GM19455 (cell line): ENCODE results near the gene KANSL1.
"Not testable (repeated sequence)": the region's sequence is repeated elsewhere in the genome, so short reads cannot be mapped to it uniquely, and the experiment has no call there.

Experiments used
- ATAC-seq: cut with Tn5 transposase; IDR thresholded peaks from one replicate; pipeline ENCODE4 v1.9.1; 2021; ENCODE audit not compliant: unreplicated experiment

KANSL1 gene

DNA sequence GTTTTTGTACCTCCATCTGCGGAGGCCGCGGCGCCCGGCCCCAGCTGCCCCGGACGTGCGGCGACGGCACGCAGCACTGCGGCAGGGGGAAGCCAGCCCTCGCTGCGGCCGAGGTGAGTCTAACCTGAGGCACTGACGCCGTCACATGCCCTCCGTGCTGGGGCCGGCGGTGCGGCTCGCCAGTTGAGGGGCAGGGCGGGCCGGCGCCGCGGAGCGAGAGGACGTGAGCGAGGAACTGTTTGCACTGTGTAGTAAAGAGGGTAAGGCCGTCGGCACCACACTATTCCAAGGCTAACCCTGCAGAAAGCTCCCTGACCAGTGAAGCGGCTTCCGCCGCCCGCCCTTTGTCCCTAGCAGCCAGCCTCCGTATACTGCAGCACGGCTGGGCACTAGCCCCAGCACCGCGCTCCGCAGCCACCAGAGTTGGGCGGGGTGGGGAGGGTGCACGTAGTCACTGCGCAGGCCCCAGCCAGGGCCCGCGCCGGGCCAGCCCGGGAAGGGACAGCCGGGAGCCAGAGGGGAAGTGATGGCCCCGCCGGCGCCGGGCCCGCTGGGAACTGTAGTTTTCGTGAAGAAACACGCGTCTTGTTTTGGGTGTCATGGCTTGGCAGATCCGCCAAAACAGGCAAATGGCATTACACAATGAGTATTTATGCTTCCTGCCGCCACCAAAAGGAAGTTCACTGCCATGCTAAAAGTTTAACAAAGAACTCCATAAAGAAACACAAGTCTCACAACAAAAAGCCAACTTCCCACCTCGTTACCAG is 580 bp upstream of the KANSL1 start:
- ATAC-seq, result peak; percentile 55

DNA sequence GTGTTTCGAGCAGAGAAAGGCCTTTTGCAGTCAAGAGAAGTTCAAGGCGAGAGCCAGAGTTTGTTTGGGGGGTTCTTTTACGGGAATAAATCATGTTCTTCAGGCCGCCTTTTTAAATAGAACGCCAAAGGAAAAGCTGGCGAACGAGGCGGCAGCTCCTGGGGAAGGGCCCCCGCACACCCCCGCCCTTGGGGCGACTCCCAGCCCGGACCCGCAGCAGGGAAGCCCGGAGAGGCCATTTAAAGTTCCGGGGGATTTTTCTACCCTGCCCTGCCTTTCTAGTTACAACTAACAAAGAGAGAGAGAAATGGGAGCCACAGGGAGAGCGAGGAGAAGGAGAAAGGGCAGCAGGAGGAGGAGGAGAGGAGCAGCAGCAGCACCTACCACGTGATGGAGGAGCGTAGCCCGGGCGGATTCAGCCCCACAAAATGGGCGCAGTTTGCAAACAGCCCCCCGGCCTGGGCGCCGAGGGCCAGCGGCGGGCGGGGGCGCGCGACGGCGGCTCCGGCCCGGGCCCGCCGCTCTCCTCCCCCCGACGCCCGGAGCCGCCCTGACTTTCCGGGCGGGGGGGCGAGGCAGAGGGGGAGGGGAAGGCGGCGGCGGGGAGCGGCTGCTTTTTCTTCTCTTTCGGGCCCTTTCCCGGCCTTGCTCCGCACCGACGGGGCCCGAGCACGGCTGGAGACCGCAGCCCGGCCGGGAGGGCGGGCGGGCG is 634 bp downstream of the KANSL1 start:
- peak; percentile 35 for ATAC-seq

DNA sequence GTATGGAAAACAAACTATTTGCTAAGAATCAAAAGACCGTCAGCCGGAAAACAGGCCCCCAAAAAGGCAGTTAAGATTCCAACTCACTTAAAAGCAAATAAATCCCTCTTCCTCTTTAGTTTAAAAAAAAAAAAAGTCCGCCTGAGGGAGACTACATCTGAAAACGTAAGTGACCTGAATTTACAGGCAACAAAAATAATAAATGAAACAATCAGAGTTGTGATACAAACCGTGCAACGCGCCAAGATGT is 1.1 kb downstream of the KANSL1 start:
- no peak for ATAC-seq

GRCh38 chr17:46191322-46192188 is 1.7 kb downstream of the KANSL1 start:
- ATAC-seq, result no peak

DNA sequence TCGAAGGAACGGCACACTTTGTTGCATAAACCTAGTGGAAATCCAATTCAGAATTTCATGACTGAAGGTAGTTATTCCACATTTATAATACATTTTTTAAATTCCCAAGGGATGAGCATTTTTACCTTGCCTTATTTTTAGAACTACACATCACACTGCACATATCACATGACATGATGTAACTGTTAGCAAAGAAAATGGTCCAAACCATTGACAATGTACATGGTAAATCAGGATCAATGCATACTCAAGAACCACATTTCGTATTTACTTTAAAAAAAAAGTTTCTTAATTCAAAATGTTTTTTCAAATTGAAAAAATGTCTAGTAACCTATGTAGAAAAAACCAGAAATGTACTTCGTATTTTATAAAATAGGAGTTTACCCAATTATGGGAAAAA is 2.5 kb downstream of the KANSL1 start:
- no peak for ATAC-seq

- not testable (repeated sequence) for ATAC-seq
These were observed 6.4 kb downstream of the KANSL1 start for GRCh38 chr17:46186827-46187235.

- no peak for ATAC-seq
These were observed 8.5 kb downstream of the KANSL1 start for GRCh38 chr17:46184696-46185095.

DNA sequence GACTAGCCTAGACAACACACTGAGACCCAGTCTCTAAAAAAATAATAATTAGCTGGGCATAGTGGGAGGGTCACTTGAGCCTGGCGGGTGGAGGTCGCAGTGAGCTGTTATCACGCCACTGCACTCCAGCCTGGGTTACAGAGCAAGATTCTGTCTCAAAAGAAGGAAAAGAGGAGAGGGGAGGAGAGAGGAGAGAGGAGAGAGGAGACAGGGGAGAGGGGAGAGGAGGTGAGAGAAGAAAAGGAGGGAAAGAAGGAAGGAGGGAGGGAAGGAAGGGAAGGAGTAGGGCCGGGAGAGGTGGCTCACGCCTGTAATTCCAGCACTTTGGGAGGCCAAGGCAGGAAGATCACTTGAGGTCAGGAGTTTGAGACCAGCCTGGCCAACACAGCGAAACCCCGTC is 9.8 kb downstream of the KANSL1 start:
- ATAC-seq, result not testable (repeated sequence)

DNA sequence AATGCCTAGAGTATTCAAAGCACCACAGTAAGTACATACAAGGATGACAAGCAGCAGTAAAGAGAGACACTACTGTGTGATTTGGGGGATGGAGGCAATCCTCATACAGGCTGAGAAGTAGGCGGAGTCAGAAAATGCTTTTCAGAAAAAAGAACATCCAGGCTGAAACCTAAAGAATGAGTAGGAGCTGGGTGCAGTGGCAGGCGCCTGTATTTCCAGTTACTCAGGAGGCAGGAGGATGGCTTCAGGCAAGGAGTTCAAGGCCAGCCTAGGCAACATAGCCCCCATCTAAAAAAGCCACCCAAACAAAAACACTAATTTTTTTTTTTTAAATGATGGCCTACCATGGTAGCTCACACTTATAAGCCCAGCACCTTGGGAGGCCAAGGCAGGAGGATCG is 10.3 kb downstream of the KANSL1 start:
- no peak for ATAC-seq

- no peak for ATAC-seq
These were observed 11.3 kb downstream of the KANSL1 start for GRCh38 chr17:46181940-46182339.

DNA sequence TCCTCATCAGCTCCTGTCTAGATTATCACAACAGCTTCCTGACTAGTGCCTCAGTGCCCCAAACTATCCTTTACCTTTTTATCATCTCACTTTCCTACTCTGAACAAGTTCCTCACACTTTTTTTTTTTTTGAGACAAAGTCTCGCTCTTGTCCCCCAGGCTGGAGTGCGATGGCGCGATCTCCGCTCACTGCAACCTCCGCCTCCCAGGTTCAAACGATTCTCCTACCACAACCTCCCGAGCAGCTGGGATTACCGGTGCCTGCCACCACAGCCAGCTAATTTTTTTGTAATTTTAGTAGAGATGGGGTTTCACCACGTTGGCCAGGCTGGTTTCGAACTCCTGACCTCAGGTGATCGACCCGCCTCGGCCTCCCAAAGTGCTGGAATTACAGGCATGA is 11.9 kb downstream of the KANSL1 start:
- ATAC-seq, result not testable (repeated sequence)

- no peak for ATAC-seq
These were observed 12.3 kb downstream of the KANSL1 start for GRCh38 chr17:46180892-46181274.

GRCh38 chr17:46180185-46180891 is 12.9 kb downstream of the KANSL1 start:
- not testable (repeated sequence) for ATAC-seq

DNA sequence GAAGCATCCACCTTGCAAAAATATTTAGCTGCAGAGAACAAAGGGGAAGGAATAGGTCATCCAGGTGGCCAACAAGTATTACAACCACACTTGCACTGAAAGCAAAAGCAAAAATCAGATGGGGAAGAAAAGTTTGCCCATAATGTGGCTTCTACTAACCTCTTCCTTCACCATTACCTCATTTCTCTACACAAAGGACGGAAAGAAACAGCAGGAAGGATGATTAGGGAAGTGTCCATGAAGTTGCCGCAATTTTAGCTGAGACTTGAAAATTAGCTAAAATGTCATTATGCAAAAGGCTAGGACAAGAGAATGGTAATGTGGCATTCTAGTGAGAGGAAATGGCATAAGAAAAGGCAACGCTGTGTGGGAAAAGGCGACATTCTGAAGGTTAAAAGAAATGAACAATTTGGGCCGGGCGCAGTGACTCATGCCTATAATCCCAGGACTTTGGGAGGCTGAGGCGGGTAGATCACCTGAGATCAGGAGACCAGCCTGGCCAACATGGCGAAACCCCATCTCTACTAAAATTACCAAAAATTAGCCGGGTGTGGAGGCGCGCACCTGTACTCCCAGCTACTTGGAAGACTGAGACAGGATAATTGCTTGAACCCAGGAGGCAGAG is 13.7 kb downstream of the KANSL1 start:
- no peak for ATAC-seq

GRCh38 chr17:46178550-46179214 is 14.5 kb downstream of the KANSL1 start:
- ATAC-seq, result no peak

DNA sequence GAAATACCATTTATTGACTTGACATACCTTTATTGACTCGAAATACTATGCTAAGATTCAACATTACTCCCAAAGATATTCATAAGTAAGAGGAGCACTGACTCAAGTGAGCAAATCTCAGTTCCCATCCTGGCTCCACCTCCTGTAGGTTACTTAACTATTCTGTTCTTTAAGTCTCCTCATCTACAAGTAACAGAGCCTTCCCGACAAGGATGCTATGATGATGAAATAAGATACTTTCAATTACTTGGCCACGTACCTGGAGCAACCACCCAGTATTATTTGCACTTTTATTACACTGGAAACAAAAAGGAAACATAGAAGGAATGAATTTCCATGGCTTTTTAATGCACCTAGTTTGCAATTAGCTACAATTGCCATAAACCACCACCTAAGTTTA is 16.3 kb downstream of the KANSL1 start:
- no peak for ATAC-seq

DNA sequence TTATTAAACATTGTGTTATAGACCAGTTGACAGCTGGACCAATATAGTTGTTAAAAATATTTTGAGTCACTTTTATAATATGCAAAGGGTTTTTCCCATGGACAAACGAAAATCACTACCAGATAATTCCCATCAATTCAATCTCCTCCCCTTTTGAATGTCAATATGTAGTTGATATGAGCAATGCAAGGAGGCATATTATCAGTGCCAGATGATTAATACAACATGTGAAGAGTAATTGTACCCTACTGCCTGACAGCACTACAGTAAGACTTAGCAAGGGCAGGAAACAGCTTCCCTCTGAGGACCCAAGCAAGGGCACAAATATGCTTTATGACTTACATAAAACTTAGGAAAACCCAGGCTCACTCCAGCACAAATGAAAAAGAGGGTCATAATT is 17.3 kb downstream of the KANSL1 start:
- no peak for ATAC-seq

GRCh38 chr17:46173153-46173552 is 20.1 kb downstream of the KANSL1 start:
- ATAC-seq, result no peak

- no peak for ATAC-seq
These were observed 21.3 kb downstream of the KANSL1 start for GRCh38 chr17:46171939-46172338.
